GM23338 (cell line): ENCODE measurements around the gene ANKRD44. TPM values are rescaled to one million over a fixed set of nuclear protein-coding genes. Genes with fewer than 3 reads are reported as not detected.

Experiments
- ATAC-seq: fragments of 200-7000 bp; cut with Tn5 transposase; 3 replicates; pipeline ENCODE4 v1.9.1; 2020
- DNase-seq: peaks from one replicate; pipeline ENCODE4 v3.0.0-alpha.2; 2015; ENCODE audit warnings: low spot score
- H2AFZ ChIP-seq: fragments of 200-600 bp; sonication (generic); 2 replicates; pipeline ENCODE4 v1.8.0; 2016; ENCODE audit warnings: antibody characterized with exemption, mild to moderate bottlenecking, moderate library complexity
- H3F3A ChIP-seq: fragments of 200-600 bp; sonication (generic); replicated peaks from 2 replicates; pipeline ENCODE4 v1.8.0; 2017; ENCODE audit warnings: antibody characterized with exemption, mixed run types, low read depth
- H3K27ac ChIP-seq: fragments of 200-600 bp; sonication (generic); 2 replicates; pipeline ENCODE4 v1.6.1; 2016; ENCODE audit warnings: low read depth
- H3K27me3 ChIP-seq: fragments of 200-600 bp; sonication (generic); 2 replicates; pipeline ENCODE4 v1.8.0; 2016; ENCODE audit warnings: mild to moderate bottlenecking, mixed run types, moderate library complexity; ENCODE audit not compliant: insufficient read depth
- H3K36me3 ChIP-seq: fragments of 200-600 bp; sonication (generic); 2 replicates; pipeline ENCODE4 v1.8.0; 2016; ENCODE audit warnings: mild to moderate bottlenecking; ENCODE audit not compliant: insufficient read depth
- H3K4me1 ChIP-seq: fragments of 200-600 bp; sonication (generic); 2 replicates; pipeline ENCODE4 v1.8.0; 2016; ENCODE audit warnings: mild to moderate bottlenecking, moderate library complexity; ENCODE audit not compliant: insufficient read depth
- H3K4me2 ChIP-seq: fragments of 200-600 bp; sonication (generic); 2 replicates; pipeline ENCODE4 v1.7.1; 2017; ENCODE audit warnings: mixed run types
- H3K4me3 ChIP-seq: fragments of 200-600 bp; sonication (generic); 2 replicates; pipeline ENCODE4 v1.6.1; 2016; ENCODE audit warnings: mixed run types
- H3K79me2 ChIP-seq: fragments of 200-600 bp; sonication (generic); replicated peaks from 2 replicates; pipeline ENCODE4 v1.8.0; 2017; ENCODE audit warnings: mild to moderate bottlenecking; ENCODE audit not compliant: insufficient read depth
- H3K9me2 ChIP-seq: fragments of 200-600 bp; sonication (generic); 2 replicates; pipeline ENCODE4 v1.8.0; 2017; ENCODE audit not compliant: insufficient read depth
- H4K20me1 ChIP-seq: fragments of 200-600 bp; sonication (generic); replicated peaks from 2 replicates; pipeline ENCODE4 v1.8.0; 2017; ENCODE audit warnings: mild to moderate bottlenecking; ENCODE audit not compliant: insufficient read depth
- H3K27ac Mint-ChIP-seq: 2 replicates; pipeline ENCODE4 v1.8.0; 2020; ENCODE audit warnings: inconsistent platforms, mild to moderate bottlenecking, moderate library complexity, mixed read lengths
- H3K27me3 Mint-ChIP-seq: 3 replicates; pipeline ENCODE4 v1.8.0; 2022; ENCODE audit warnings: low read depth, mild to moderate bottlenecking, moderate library complexity, mixed read lengths, inconsistent platforms; ENCODE audit not compliant: insufficient read depth, poor library complexity
- H3K36me3 Mint-ChIP-seq: 3 replicates; pipeline ENCODE4 v1.8.0; 2021; ENCODE audit warnings: low read depth, mild to moderate bottlenecking, inconsistent platforms, moderate library complexity, mixed read lengths
- H3K4me1 Mint-ChIP-seq: 3 replicates; pipeline ENCODE4 v1.8.0; 2020; ENCODE audit warnings: mild to moderate bottlenecking, inconsistent platforms, mixed read lengths
- H3K4me3 Mint-ChIP-seq: 3 replicates; pipeline ENCODE4 v1.8.0; 2021; ENCODE audit warnings: moderate library complexity, mild to moderate bottlenecking, inconsistent platforms, mixed read lengths
- H3K9me3 Mint-ChIP-seq: 3 replicates; pipeline ENCODE4 v1.8.0; 2020; ENCODE audit warnings: moderate library complexity, mild to moderate bottlenecking, inconsistent platforms, mixed read lengths
- CREB1 ChIP-seq: fragments of 250-450 bp; sonication (Bioruptor Pico); IDR thresholded peaks from 2 replicates; pipeline ENCODE4 v1.5.0; 2020; ENCODE audit warnings: low read depth, mild to moderate bottlenecking, moderate library complexity
- CTCF ChIP-seq, 2 experiments: fragments of 200-600 bp in 1 of 2; sonication (generic) in 1 of 2; conservative IDR thresholded peaks; 2 replicates each; pipeline versions ENCODE4 v1.5.1 to v1.6.1; 2016 to 2017; ENCODE audit warnings: antibody characterized with exemption in 2 of 2, low read depth in 2 of 2, mild to moderate bottlenecking in 2 of 2, moderate library complexity in 1 of 2
- ETS1 ChIP-seq: IDR thresholded peaks from 2 replicates; pipeline ENCODE4 v1.6.1; 2016; ENCODE audit warnings: antibody characterized with exemption
- EZH2 ChIP-seq: fragments of 200-600 bp; sonication (generic); IDR thresholded peaks from one replicate; pipeline ENCODE4 v1.8.0; 2017; ENCODE audit warnings: antibody characterized with exemption, mild to moderate bottlenecking, low read depth; ENCODE audit not compliant: unreplicated experiment
- EZH2phosphoT487 ChIP-seq: fragments of 200-600 bp; sonication (generic); IDR thresholded peaks from one replicate; pipeline ENCODE4 v1.8.1; 2018; ENCODE audit warnings: antibody characterized with exemption; ENCODE audit not compliant: unreplicated experiment
- JUNB ChIP-seq: IDR thresholded peaks from one replicate; pipeline ENCODE4 v1.6.1; 2016; ENCODE audit warnings: antibody characterized with exemption; ENCODE audit not compliant: unreplicated experiment
- NANOG ChIP-seq: IDR thresholded peaks from 2 replicates; pipeline ENCODE4 v1.6.1; 2016; ENCODE audit warnings: antibody characterized with exemption, borderline replicate concordance
- POLR2AphosphoS5 ChIP-seq: IDR thresholded peaks from 2 replicates; pipeline ENCODE4 v1.6.1; 2016; ENCODE audit warnings: antibody characterized with exemption, low read depth
- REST ChIP-seq: IDR thresholded peaks from one replicate; pipeline ENCODE4 v1.6.1; 2018; ENCODE audit warnings: antibody characterized with exemption; ENCODE audit not compliant: unreplicated experiment
- STAT1 ChIP-seq: IDR thresholded peaks from one replicate; pipeline ENCODE4 v1.6.1; 2016; ENCODE audit warnings: antibody characterized with exemption; ENCODE audit not compliant: unreplicated experiment
- ZNF114 ChIP-seq: fragments of 250-450 bp; sonication (Bioruptor Pico); IDR thresholded peaks from 2 replicates; pipeline ENCODE4 v1.5.0; 2020; ENCODE audit warnings: mild to moderate bottlenecking, moderate library complexity
- ZNF331 ChIP-seq: fragments of 250-450 bp; sonication (Bioruptor Pico); IDR thresholded peaks from 2 replicates; pipeline ENCODE4 v1.5.0; 2020; ENCODE audit warnings: low read depth, mild to moderate bottlenecking, moderate library complexity
- ZNF462 ChIP-seq: fragments of 250-450 bp; sonication (Bioruptor Pico); IDR thresholded peaks from 2 replicates; pipeline ENCODE4 v1.5.0; 2020; ENCODE audit warnings: mild to moderate bottlenecking, moderate library complexity
- polyA plus RNA-seq: library from polyadenylated mRNA; unstranded; fragments of >200 nt; fragmentation: Nextera tagmentation; extraction: Ambion mirVana; gene quantifications from 2 replicates; pipeline ENCODE4 v1.2.1, GENCODE V29; 2016
- total RNA-seq: library from RNA; depleted of rRNA; stranded (reverse); fragments of >200 nt; shearing (Covaris generic); gene quantifications from 2 replicates; pipeline ENCODE4 v1.2.3, GENCODE V29; 2014

Gene ANKRD44
- total and polyA plus RNA-seq, 2 experiments from 2014 or later, result 0.44 to 0.56 TPM

- DNase-seq (no peak), ATAC-seq (no peak)
- Histone ChIP-seq H3K4me2 (no peak overlapping the region), H3K4me1 (no peaks in the 10 kb centered on the region), H3F3A (no peaks in the 10 kb centered on the region), H3K36me3 (no peaks in the 10 kb centered on the region), H4K20me1 (no peaks in the 10 kb centered on the region), H2AFZ (no peak overlapping the region), H3K27ac (no peak overlapping the region), H3K79me2 (no peaks in the 10 kb centered on the region), H3K27me3 (no peaks in the 10 kb centered on the region), H3K9me2 (no peaks in the 10 kb centered on the region), H3K4me3 (no peak overlapping the region)
- no peaks in the 10 kb centered on the region for H3K36me3 Mint-ChIP-seq
- no peaks in the 10 kb centered on the region for H3K9me3 Mint-ChIP-seq
- peaks cover 4% of the 10 kb centered on the region; the same call in 1 of the 3 replicates for H3K4me1 Mint-ChIP-seq
- peaks cover 3% of the 10 kb centered on the region for H3K27me3 Mint-ChIP-seq
- no peak for TF ChIP-seq EZH2
- no peak for TF ChIP-seq REST
- TF ChIP-seq CREB1 (CRISPR knock-in tag), result no peak
- TF ChIP-seq EZH2phosphoT487, result no peak
- TF ChIP-seq ZNF462 (CRISPR knock-in tag), result no peak
- no peak for TF ChIP-seq ETS1
- no peak for TF ChIP-seq JUNB
- TF ChIP-seq ZNF331 (CRISPR knock-in tag), result no peak
- no peak for TF ChIP-seq CTCF (conservative IDR thresholded peaks at IDR 0.05; ENCODE audit: low read depth in 2 of 2)
- no peak for TF ChIP-seq NANOG
- no peak for TF ChIP-seq ZNF114 (CRISPR knock-in tag)
- TF ChIP-seq STAT1, result no peak
- no peak for TF ChIP-seq POLR2AphosphoS5
- no peak overlapping the region for H3K4me3 Mint-ChIP-seq
- H3K27ac Mint-ChIP-seq, result no peak overlapping the region
These were observed 44.7 kb downstream of the ANKRD44 start for GRCh38 chr2:197265924-197266323.
